Dendritic cell treated with granulocyte-macrophage colony-stimulating factor and Interleukin-4, amounts not matched to agents 40 ng/mL and 50 ng/mL, for 4 days (primary cell): ENCODE data around the gene NCKAP5L.

Experiments
- H3K27ac Mint-ChIP-seq: one replicate; pipeline ENCODE4 v1.8.0; 2022; ENCODE audit warnings: mild to moderate bottlenecking, mixed read lengths
- H3K27me3 Mint-ChIP-seq: one replicate; pipeline ENCODE4 v1.8.0; 2022; ENCODE audit warnings: mild to moderate bottlenecking, mixed read lengths
- H3K36me3 Mint-ChIP-seq: one replicate; pipeline ENCODE4 v1.8.0; 2022; ENCODE audit warnings: low read depth, mixed read lengths
- H3K4me1 Mint-ChIP-seq: one replicate; pipeline ENCODE4 v1.8.0; 2022; ENCODE audit warnings: low read depth, mixed read lengths
- H3K4me3 Mint-ChIP-seq: one replicate; pipeline ENCODE4 v1.8.0; 2022; ENCODE audit warnings: mild to moderate bottlenecking, moderate library complexity, mixed read lengths
- H3K9me3 Mint-ChIP-seq: one replicate; pipeline ENCODE4 v1.8.0; 2022; ENCODE audit warnings: mixed read lengths
- intact Hi-C: fragments of 100-400 bp; cut with micrococcal nuclease; formaldehyde crosslinking; loops from one replicate; pipeline ENCODE4 v1.15.0; 2022

Gene NCKAP5L

DNA sequence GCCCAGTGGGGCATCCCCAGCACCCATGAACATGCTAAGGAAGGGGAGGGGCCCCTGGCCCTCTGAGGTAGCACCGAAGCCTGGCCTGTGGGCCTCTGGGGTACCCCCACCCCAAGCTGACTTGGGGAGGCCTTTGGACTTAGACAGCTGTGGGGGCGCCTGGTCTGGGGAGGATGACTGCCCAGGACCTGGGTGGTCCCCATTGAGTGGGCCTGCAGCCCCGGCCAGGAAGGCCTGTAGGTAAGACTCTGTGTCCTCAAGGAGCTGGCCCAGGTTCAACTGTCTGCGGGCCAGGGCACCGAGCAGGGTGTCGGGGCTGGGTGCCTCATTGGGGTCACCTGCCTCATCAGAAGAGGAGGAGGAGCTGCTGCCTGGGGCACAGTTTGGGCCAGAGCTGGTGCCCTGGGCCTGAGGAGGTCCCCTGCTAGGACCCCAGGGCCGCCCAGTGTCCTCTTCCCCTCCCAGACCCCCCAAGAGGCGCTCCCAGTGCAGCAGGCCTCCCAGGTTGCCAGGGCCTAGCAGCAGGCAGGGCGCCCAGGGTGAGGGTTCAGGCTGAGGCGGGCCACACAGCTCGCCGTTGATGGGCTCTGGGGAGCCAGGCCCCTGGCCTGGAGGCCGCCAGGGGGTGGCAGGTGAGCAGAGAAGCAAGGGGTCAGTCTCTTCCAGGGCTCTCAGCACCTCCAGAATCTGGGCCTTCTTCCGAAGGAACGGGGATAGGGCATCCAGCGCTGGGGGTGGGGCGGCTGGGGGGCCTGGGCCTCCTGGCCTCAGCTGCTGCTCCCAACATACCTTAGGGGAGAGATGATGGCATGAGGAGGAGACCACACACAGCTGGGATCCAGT, 31.4 kb downstream of the NCKAP5L start:
- Mint-ChIP-seq H3K4me3 (no peak overlapping the region), H3K9me3 (no peaks in the 10 kb centered on the region), H3K27me3 (no peaks in the 10 kb centered on the region), H3K36me3 (peaks cover 97% of the 10 kb centered on the region), H3K4me1 (peaks cover 12% of the 10 kb centered on the region), H3K27ac (peak overlapping the region; percentile 69)
- intact Hi-C loops = no loop called here

DNA sequence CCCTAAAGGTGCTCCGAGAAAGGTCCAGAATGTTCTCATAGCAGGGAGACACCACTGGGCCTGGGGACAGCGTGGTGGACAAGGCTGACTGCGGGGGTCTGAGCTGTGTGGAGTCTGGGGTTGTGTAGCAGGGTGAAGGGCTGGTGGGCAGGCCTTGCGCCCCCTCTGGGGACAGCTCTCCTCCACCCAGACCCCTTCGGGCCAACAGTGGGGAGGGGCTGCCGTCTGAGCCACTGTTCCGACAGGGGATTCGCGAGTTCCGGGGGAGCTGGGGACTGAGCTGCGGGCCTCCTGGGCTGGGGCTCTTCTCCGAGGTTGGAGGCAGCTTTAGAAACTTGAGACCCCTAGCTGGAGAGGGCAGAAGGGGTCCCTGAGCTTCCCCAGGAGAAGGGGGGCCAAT, 32.1 kb downstream of the NCKAP5L start:
- Mint-ChIP-seq H3K27ac (no peak overlapping the region), H3K4me1 (peaks cover 12% of the 10 kb centered on the region), H3K36me3 (peaks cover 97% of the 10 kb centered on the region), H3K4me3 (no peak overlapping the region), H3K9me3 (no peaks in the 10 kb centered on the region), H3K27me3 (no peaks in the 10 kb centered on the region)
- intact Hi-C loops = no loop called here

- Mint-ChIP-seq H3K9me3 (no peaks in the 10 kb centered on the region), H3K36me3 (peaks cover 97% of the 10 kb centered on the region), H3K27me3 (no peaks in the 10 kb centered on the region), H3K4me3 (no peak overlapping the region), H3K4me1 (peaks cover 12% of the 10 kb centered on the region), H3K27ac (no peak overlapping the region)
- intact Hi-C loops = no loop called here
Observed at GRCh38 chr12:49795654-49796105, 32.5 kb downstream of the NCKAP5L start.

DNA sequence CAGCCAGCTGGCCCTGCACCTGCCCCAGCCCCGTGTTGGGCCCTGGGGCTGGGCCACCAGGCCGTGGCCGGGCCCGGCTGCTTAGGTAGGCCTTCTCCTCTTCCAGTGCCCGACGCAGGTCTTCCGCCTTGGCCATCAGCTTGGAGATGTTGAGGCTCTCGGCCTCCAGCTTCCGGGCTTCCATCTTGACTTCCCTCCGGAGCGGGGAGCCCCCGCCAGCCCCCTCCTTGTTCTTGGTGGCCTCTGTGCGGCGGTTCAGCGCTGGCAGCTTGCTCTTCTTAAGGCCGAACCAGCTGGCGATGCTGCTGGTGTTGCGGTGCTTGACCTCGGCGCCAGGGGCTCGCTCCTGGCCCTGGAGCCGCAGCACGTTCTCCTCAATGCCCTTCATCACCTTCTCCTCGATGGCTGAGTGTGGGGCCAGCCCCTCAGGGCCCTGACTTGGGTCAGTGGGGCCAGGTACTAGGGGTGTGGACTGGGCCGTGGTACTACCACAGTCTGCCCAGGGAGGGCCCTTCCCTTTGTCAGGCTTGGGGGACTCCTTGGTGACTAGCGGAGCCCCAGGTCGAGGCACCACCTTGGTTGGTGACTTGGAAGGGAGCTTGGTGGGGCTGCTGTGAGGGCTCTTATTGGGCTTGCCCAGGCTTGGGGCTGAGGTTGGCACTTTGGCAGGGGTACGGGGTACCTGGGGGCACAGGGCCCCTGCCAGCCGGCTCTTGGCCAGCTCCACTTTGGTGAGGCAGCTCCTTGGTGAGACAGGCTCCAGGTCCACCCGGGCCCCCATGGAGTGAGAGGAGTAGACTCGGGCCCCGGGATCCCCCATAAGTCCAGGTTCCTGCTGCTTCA, 33.2 kb downstream of the NCKAP5L start:
- H3K4me1 Mint-ChIP-seq = peaks cover 17% of the 10 kb centered on the region
- intact Hi-C loops = no loop called here
- H3K36me3 Mint-ChIP-seq = peaks cover 97% of the 10 kb centered on the region
- H3K27me3 Mint-ChIP-seq = no peaks in the 10 kb centered on the region
- H3K9me3 Mint-ChIP-seq = no peaks in the 10 kb centered on the region
- no peak overlapping the region for H3K27ac Mint-ChIP-seq
- no peak overlapping the region for H3K4me3 Mint-ChIP-seq

DNA sequence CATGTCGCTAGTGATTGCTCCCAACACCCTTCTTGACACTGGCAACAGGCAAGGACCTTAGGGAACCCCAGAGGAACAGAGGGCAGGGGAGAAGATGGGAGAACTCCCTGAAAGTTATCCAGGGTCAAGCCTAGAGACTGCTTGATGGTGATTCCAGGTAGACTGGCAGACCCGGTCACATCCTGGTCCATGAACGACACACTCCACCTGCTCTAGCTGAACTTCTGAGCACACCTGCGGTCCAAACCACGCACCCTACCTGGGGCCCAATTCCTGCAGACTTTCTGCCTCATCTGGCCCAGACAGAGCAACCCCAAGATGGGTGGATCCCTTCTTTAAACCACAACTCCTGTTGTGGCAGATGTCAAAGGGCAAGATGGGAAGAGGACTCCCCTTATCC, 34.2 kb downstream of the NCKAP5L start:
- Mint-ChIP-seq H3K36me3 (peaks cover 94% of the 10 kb centered on the region), H3K4me1 (peaks cover 16% of the 10 kb centered on the region), H3K9me3 (no peaks in the 10 kb centered on the region), H3K27me3 (no peaks in the 10 kb centered on the region), H3K27ac (no peak overlapping the region), H3K4me3 (no peak overlapping the region)
- intact Hi-C loops = no loop called here

DNA sequence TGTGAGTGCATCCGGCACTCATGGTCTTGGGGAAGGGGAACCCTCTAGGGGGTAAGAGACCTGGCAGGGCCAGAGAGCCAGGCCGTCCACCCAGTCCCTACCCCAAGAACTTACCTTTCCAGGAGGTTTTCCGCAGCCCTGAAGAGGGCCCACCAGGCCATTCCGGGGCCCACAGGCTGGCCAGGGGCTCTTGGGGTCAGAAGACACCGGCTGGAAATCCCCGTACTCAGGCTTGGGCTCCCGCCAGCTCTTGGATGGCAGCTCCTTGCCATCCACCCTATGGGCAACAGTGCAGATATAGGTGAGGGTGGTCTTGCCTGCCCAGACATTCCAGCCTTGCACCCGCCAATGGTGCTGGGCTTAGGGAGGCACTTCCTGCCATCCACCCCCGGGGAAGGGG, 34.6 kb downstream of the NCKAP5L start:
- Mint-ChIP-seq H3K27ac (no peak overlapping the region), H3K27me3 (no peaks in the 10 kb centered on the region), H3K9me3 (no peaks in the 10 kb centered on the region), H3K36me3 (peaks cover 90% of the 10 kb centered on the region), H3K4me3 (no peak overlapping the region), H3K4me1 (peaks cover 12% of the 10 kb centered on the region)
- intact Hi-C loops = no loop called here

DNA sequence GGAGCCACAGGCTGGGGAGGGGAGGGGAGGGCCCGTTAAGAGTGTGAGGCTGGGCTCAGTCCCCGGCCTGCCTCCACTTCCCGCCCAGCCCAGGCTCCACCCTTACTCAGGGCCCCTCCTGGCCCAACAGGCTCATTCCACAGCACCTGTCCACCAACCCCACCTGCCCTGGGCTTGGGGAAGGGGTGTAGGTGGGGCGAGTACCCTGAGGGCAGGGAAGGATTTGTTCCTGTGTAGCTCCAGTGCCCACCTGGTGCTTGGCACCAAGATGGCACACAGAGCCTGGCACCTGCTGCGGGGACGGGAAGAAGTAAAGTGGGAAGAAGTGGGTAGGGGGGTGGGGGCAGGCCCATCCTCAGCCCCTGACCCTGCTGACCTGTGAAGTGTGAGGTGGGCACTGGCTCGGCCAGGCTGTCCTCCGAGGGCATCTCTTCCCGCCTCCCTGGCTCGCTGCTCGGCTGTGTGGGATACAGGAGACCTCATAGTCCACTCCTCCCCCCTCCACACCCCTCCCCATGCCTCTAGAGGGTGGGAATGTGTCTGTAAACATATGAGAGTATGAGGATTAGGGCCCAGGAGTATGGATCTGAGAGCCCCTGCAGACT, 35.1 kb downstream of the NCKAP5L start:
- H3K36me3 Mint-ChIP-seq = peaks cover 84% of the 10 kb centered on the region
- intact Hi-C loops = no loop called here

DNA sequence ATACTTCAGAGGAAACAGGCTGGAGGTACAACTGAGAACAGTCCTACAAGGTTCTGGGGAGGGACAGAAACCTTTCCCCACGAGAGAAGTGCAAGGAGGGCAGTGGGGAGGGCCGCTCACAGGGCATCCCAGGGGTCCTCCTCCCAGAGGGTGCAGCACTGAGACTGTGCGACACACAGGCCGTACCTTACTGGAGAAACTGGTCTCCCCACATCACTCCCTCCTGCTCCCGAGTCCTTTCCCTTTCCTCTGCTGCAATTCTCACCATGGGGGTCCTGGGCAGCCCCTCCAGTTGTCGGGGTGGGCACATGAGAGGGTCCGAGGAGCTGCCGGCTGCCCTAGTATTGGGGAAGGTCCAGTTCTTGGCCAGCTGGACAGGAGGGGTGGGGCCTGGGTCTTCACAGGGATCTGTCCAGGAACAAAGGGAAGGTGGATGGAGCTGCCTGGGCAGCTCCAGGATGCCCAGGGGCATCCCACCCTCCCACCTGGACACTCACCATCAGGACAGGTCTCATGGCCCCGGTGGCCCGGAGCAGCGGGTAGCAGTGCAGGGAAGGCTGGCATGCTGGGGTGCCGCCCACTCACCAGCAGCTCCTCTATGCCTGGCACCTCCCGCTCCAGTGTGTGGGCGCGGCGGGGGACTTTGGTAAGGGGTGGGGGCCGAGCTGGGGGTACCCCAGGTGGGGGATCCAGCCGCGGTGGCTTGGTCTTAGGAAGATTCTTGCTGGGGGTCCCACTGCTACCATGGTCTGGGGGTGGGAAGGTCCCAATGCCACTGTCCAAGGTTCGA, 35.8 kb downstream of the NCKAP5L start:
- peaks cover 81% of the 10 kb centered on the region for H3K36me3 Mint-ChIP-seq
- H3K4me3 Mint-ChIP-seq = no peak overlapping the region
- no peak overlapping the region for H3K27ac Mint-ChIP-seq
- peaks cover 4% of the 10 kb centered on the region for H3K27me3 Mint-ChIP-seq
- H3K9me3 Mint-ChIP-seq = no peaks in the 10 kb centered on the region
- peaks cover 5% of the 10 kb centered on the region for H3K4me1 Mint-ChIP-seq
- intact Hi-C loops = no loop called here

More for the DNA sequence above, 35.1 kb downstream of the NCKAP5L start:
- Mint-ChIP-seq H3K27ac (no peak overlapping the region), H3K27me3 (no peaks in the 10 kb centered on the region), H3K9me3 (no peaks in the 10 kb centered on the region), H3K4me1 (peaks cover 7% of the 10 kb centered on the region), H3K4me3 (no peak overlapping the region)

DNA sequence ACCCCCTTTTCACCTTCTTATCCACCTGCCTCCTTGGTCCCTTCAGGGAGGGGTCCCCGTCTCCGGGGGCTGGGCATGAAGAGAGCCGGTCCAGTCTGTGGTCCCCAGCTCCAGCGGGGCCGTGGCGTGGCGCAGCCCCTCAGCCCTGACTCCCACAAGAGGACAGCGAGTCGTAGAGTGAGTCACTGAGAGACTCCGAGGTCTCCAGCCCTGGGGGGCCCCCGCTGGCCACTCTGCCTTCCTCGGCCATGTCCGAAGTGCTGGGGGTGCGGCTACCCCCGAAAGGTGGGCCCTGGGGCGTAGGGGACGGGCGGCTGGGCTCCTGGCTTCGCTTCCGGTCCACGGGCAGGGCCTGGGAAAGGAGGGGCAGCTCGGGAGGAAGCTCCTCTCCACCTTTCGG, 36.5 kb downstream of the NCKAP5L start:
- H3K36me3 Mint-ChIP-seq = peaks cover 74% of the 10 kb centered on the region
- H3K27ac Mint-ChIP-seq = no peak overlapping the region
- no peak overlapping the region for H3K4me3 Mint-ChIP-seq
- peaks cover 5% of the 10 kb centered on the region for H3K27me3 Mint-ChIP-seq
- no peaks in the 10 kb centered on the region for H3K9me3 Mint-ChIP-seq
- intact Hi-C loops = no loop called here
- peaks cover 5% of the 10 kb centered on the region for H3K4me1 Mint-ChIP-seq

- intact Hi-C loops = no loop called here
- H3K9me3 Mint-ChIP-seq = no peaks in the 10 kb centered on the region
- peaks cover 5% of the 10 kb centered on the region for H3K4me1 Mint-ChIP-seq
- peaks cover 6% of the 10 kb centered on the region for H3K27me3 Mint-ChIP-seq
- H3K4me3 Mint-ChIP-seq = no peak overlapping the region
- H3K36me3 Mint-ChIP-seq = peaks cover 66% of the 10 kb centered on the region
- no peak overlapping the region for H3K27ac Mint-ChIP-seq
Observed at GRCh38 chr12:49790741-49791555, 37.3 kb downstream of the NCKAP5L start.

- no peak overlapping the region for H3K27ac Mint-ChIP-seq
- intact Hi-C loops = no loop called here
- peaks cover 6% of the 10 kb centered on the region for H3K27me3 Mint-ChIP-seq
- H3K9me3 Mint-ChIP-seq = no peaks in the 10 kb centered on the region
- peaks cover 5% of the 10 kb centered on the region for H3K4me1 Mint-ChIP-seq
- H3K36me3 Mint-ChIP-seq = peaks cover 57% of the 10 kb centered on the region
- H3K4me3 Mint-ChIP-seq = no peak overlapping the region
Observed at GRCh38 chr12:49789992-49790391, 38.2 kb downstream of the NCKAP5L start.

DNA sequence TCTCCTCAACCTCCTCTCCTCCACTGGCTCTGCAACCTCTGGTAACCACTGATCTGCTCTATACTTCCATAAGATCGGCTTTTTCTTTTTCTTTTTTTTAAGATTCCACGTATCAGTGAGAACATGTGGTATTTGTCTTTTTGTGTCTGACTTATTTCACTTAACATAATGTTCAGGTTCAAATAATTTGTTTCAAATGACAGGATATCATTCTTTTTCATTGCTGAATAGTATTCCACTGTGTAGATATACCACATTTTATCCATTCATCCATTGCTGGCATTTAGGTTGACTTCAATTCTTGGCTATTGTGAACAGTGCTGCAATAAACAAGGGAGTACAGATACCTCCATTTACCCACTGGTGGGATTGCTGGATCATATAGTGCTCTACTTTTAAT, 40.5 kb downstream of the NCKAP5L start:
- H3K4me1 Mint-ChIP-seq = peaks cover 17% of the 10 kb centered on the region
- no peaks in the 10 kb centered on the region for H3K9me3 Mint-ChIP-seq
- intact Hi-C loops = no loop called here
- H3K36me3 Mint-ChIP-seq = peaks cover 33% of the 10 kb centered on the region
- H3K4me3 Mint-ChIP-seq = no peak overlapping the region
- peaks cover 6% of the 10 kb centered on the region for H3K27me3 Mint-ChIP-seq
- H3K27ac Mint-ChIP-seq = no peak overlapping the region
